Sigmoid colon (tissue), 7 donors: ENCODE measurements around the gene PPP2R2C. TPM values are rescaled to one million over a fixed set of nuclear protein-coding genes. Genes with fewer than 3 reads are reported as not detected.

Experiments used
- DNase-seq: peaks from one replicate; pipeline ENCODE4 v3.0.0-alpha.2; 2019
- H3K27ac ChIP-seq, 4 donors: fragments of 200-600 bp; sonication (generic); one replicate each; pipeline ENCODE4 v1.5.1; 2016 to 2019; ENCODE audit warnings: mild to moderate bottlenecking in 1 of 4
- H3K27me3 ChIP-seq, 3 donors: fragments of 200-600 bp; sonication (generic); one replicate each; pipeline ENCODE4 v1.5.1; 2019; ENCODE audit warnings: mild to moderate bottlenecking in 1 of 3
- H3K36me3 ChIP-seq, 4 donors: fragments of 200-600 bp; sonication (generic); one replicate each; pipeline ENCODE4 v1.5.1; 2016 to 2019
- H3K4me1 ChIP-seq, 4 donors: fragments of 200-600 bp; sonication (generic); one replicate each; pipeline ENCODE4 v1.5.1; 2017 to 2019
- H3K4me3 ChIP-seq, 4 donors: fragments of 200-600 bp; sonication (generic); one replicate each; pipeline ENCODE4 v1.5.1; 2017 to 2019; ENCODE audit warnings: mild to moderate bottlenecking in 2 of 4, moderate library complexity in 1 of 4
- H3K9me3 ChIP-seq, 4 donors: fragments of 200-600 bp in 3 of 4; sonication (generic) in 3 of 4; one replicate each; pipeline versions ENCODE4 v1.5.1 to v1.6.1; 2013 to 2019
- CTCF ChIP-seq, 4 experiments: fragments of 450-650 bp in 3 of 4; fragments of 200-600 bp in 1 of 4; IDR thresholded peaks; one replicate each; pipeline ENCODE4 v1.5.1; 2016 to 2019; ENCODE audit warnings: antibody characterized with exemption in 4 of 4, mild to moderate bottlenecking in 3 of 4, moderate library complexity in 2 of 4
- EP300 ChIP-seq, 4 donors: sonication (generic); formaldehyde crosslinking; IDR thresholded peaks; one replicate each; pipeline ENCODE4 v1.6.1; 2017; ENCODE audit warnings: antibody characterized with exemption in 4 of 4
- POLR2A ChIP-seq, 2 donors: fragments of 450-650 bp; IDR thresholded peaks; one replicate each; pipeline ENCODE4 v1.6.1; 2016; ENCODE audit warnings: antibody characterized with exemption in 2 of 2, mild to moderate bottlenecking in 2 of 2, moderate library complexity in 2 of 2
- POLR2AphosphoS5 ChIP-seq, 4 donors: sonication (generic); formaldehyde crosslinking; IDR thresholded peaks; one replicate each; pipeline ENCODE4 v1.6.1; 2017; ENCODE audit warnings: antibody characterized with exemption in 4 of 4
- WGBS, 2 donors: extraction: QIAGEN DNeasy Blood & Tissue Kit; methylation state at CpG; one replicate each; pipeline ENCODE4 v1.1.7; 2013; 5-methylcytosine and 5-hydroxymethylcytosine counted together
- intact Hi-C: fragments of 100-400 bp; cut with DNase I; formaldehyde crosslinking; loops from one replicate; pipeline ENCODE4 v1.15.1; 2023
- polyA plus RNA-seq, 3 donors: library from polyadenylated mRNA; stranded (reverse); fragments of 200-250 nt; gene quantifications; one replicate each; pipeline ENCODE4 v1.2.3, GENCODE V29; 2013
- total RNA-seq, 4 donors: library from RNA; depleted of rRNA; stranded (reverse); fragments of >200 nt; gene quantifications; one replicate each; pipeline ENCODE4 v1.1.0, GENCODE V29; 2016
- donor health status: healthy with polysubstance abuse.
- donor health status: Bipolar disorder and iron deficiency.
- donor health status: healthy.

The PPP2R2C gene
- total and polyA plus RNA-seq, 7 donors, result 0.49 to 2.8 (median 1.1) TPM; not detected in 2

DNA sequence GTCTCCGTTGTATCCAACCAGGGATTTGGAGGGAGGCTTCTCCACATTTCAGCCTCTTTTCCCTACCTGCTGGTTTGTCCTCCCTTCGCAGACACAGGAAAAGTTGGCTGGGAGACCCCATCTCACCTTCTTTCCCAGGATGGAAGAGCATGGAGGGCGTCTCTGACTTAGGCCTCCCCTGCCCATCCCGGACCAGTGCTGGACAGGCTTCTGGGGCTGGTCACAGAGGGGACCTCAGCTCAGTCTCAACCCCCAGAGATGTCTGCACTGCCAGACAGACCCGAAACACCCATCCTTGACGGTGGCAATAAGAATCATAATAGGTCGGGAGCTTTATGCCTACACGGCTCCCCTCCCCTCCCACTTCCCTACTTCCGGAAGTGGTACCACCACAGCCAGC lies 201.2 kb downstream of the PPP2R2C start:
- no peak for DNase-seq
- TF ChIP-seq CTCF (IDR thresholded peaks at IDR 0.05) (no peak), EP300 (IDR thresholded peaks at IDR 0.05) (no peak), POLR2AphosphoS5 (IDR thresholded peaks at IDR 0.05) (no peak), POLR2A (IDR thresholded peaks at IDR 0.05) (no peak)
- Histone ChIP-seq H3K36me3 (no peaks in the 10 kb centered on the region), H3K9me3 (no peaks in the 10 kb centered on the region), H3K4me1 (peaks cover 0 to 67% (median 62%) of the 10 kb centered on the region in 4 donors), H3K4me3 (peak overlapping the region; percentile 64 to 86 (median 84)), H3K27ac (peak overlapping the region; percentile 87 to 96 (median 91)), H3K27me3 (no peaks in the 10 kb centered on the region)
- WGBS, 2 donors, result 68 to 85% methylated on average over 9 of the region's 9 CpGs
- intact Hi-C loops, result loop anchor here (5.0 to 10.0 kb wide), 3 partner anchors 304 to 514 kb away; partner anchors contain the start of genes KIAA0232, MAN2B2 and MRFAP1

- DNase-seq, result no peak
- Histone ChIP-seq H3K9me3 (no peaks in the 10 kb centered on the region), H3K27me3 (no peaks in the 10 kb centered on the region), H3K4me1 (peaks cover 0 to 62% (median 57%) of the 10 kb centered on the region in 4 donors), H3K27ac (peak overlapping the region; percentile 87 to 96 (median 91)), H3K4me3 (peak overlapping the region; percentile 64 to 86 (median 84)), H3K36me3 (no peaks in the 10 kb centered on the region)
- intact Hi-C loops, result loop anchor here (5.0 to 10.0 kb wide), 3 partner anchors 304 to 514 kb away; partner anchors contain the start of genes KIAA0232, MAN2B2 and MRFAP1
- TF ChIP-seq EP300 (IDR thresholded peaks at IDR 0.05) (no peak), POLR2A (IDR thresholded peaks at IDR 0.05) (no peak), CTCF (IDR thresholded peaks at IDR 0.05) (no peak), POLR2AphosphoS5 (IDR thresholded peaks at IDR 0.05) (peak in 1 of 4 donors; percentile 14)
- 15 to 43% methylated on average over 8 of the region's 8 CpGs for WGBS, 2 donors
These were observed 201.7 kb downstream of the PPP2R2C start for GRCh38 chr4:6270636-6271121.

Other genes starting within 250 kb of the PPP2R2C start
- gene WFS1, start 202.8 kb downstream of the PPP2R2C start, total RNA-seq, result 10 to 100 TPM; 34.6 to 69.0 (median 47.2) TPM
- gene WFS1, start 202.8 kb downstream of the PPP2R2C start, polyA plus RNA-seq, result 10 to 100 TPM in 1 of 3 donors, 1 to 10 TPM in 2; 1.4 to 10.1 (median 3.6) TPM
- 10 to 100 TPM; 12.7 to 24.3 (median 20.2) TPM for gene MAN2B2, start 102.6 kb upstream of the PPP2R2C start, total RNA-seq
- gene MAN2B2, start 102.6 kb upstream of the PPP2R2C start, polyA plus RNA-seq, result 10 to 100 TPM in 1 of 3 donors, 1 to 10 TPM in 2; 3.0 to 18.7 (median 3.0) TPM
- gene MRFAP1, start 168.1 kb upstream of the PPP2R2C start, total RNA-seq, result 100 to 1,000 TPM; 196 to 226 (median 211) TPM
- 100 to 1,000 TPM; 252 to 261 (median 259) TPM for gene MRFAP1, start 168.1 kb upstream of the PPP2R2C start, polyA plus RNA-seq
- gene S100P, start 221.3 kb upstream of the PPP2R2C start, total RNA-seq, result under 1 TPM in 1 of 4 donors, not detected in 3; 0.41 TPM
- 100 to 1,000 TPM; 110 to 488 (median 396) TPM for gene S100P, start 221.3 kb upstream of the PPP2R2C start, polyA plus RNA-seq
- 10 to 100 TPM; 53.5 to 82.8 (median 64.8) TPM for gene MRFAP1L1, start 237.3 kb upstream of the PPP2R2C start, total RNA-seq
- gene MRFAP1L1, start 237.3 kb upstream of the PPP2R2C start, polyA plus RNA-seq, result 10 to 100 TPM; 40.7 to 49.0 (median 48.6) TPM
- 10 to 100 TPM in 3 of 4 donors, 1 to 10 TPM in 1; 9.1 to 19.7 (median 14.6) TPM for gene BLOC1S4, start 243.6 kb upstream of the PPP2R2C start, total RNA-seq
- 10 to 100 TPM; 12.4 to 14.1 (median 13.2) TPM for gene BLOC1S4, start 243.6 kb upstream of the PPP2R2C start, polyA plus RNA-seq